HepG2 (cell line): ENCODE data around the gene FBP2. TPM values are rescaled to one million over a fixed set of nuclear protein-coding genes. Genes with fewer than 3 reads are reported as not detected.
"Not testable (repeated sequence)": the region's sequence is repeated elsewhere in the genome, so short reads cannot be mapped to it uniquely, and the experiment has no call there.

Source experiments
- ATAC-seq: fragments of 200-7000 bp; cut with Tn5 transposase; 3 replicates; pipeline ENCODE4 v1.9.1; 2020; ENCODE audit warnings: mild to moderate bottlenecking, moderate library complexity
- BruUV-seq: library from RNA; stranded (reverse); fragments of 400-500 nt; replicated peaks from 2 replicates; lab custom pipeline; 2021; lab: Mats Ljungman, UMichigan
- CTCF ChIA-PET: fragments of 300-600 bp; formaldehyde crosslinking; extraction: SDS; loops from one replicate; lab custom pipeline; 2021; ENCODE audit warnings: low total read pairs, inconsistent platforms, low intra/inter-chr PET ratio; lab: Yijun Ruan, JAX
- POLR2A ChIA-PET: fragments of 350-600 bp; sonication (Branson Sonifier 250); formaldehyde crosslinking; loops from one replicate; lab custom pipeline; 2020; ENCODE audit warnings: antibody characterized with exemption, inconsistent platforms; lab: Yijun Ruan, JAX
- DNase-seq: peaks from one replicate; pipeline ENCODE4 v3.0.0-alpha.2; 2015; ENCODE audit warnings: low spot score
- FAIRE-seq: peaks from 3 replicates; lab custom pipeline; 2011; peaks lifted over from hg19 to GRCh38; lab: Jason Lieb, UNC
- H2AFZ ChIP-seq: one replicate; pipeline ENCODE4 v1.6.1; 2011; ENCODE audit warnings: low read length, inconsistent platforms
- H3K27ac ChIP-seq: fragments of 300-600 bp; 3 replicates; pipeline ENCODE4 v1.8.0; 2011; ENCODE audit warnings: mixed run types, mild to moderate bottlenecking, mixed read lengths, low read length, inconsistent platforms; ENCODE audit not compliant: insufficient read depth; ENCODE audit errors: extremely low read length
- H3K27me3 ChIP-seq, 2 experiments: fragments of 200-600 bp in 1 of 2; 2 replicates in 1 of 2; 3 replicates in 1 of 2; pipeline versions ENCODE4 v1.6.0 to v1.8.0; 2011; ENCODE audit warnings: low read length in 2 of 2, mild to moderate bottlenecking in 2 of 2, moderate library complexity in 2 of 2, inconsistent platforms in 1 of 2; ENCODE audit not compliant: insufficient read depth in 2 of 2, control insufficient read depth in 1 of 2
- H3K36me3 ChIP-seq, 2 experiments: fragments of 200-600 bp in 1 of 2; replicated peaks in 1 of 2; 2 replicates in 1 of 2; 3 replicates in 1 of 2; pipeline versions ENCODE4 v1.5.1 to v1.8.0; 2011; ENCODE audit warnings: low read length in 2 of 2, inconsistent platforms in 1 of 2; ENCODE audit not compliant: insufficient read depth in 2 of 2, control insufficient read depth in 1 of 2
- H3K4me1 ChIP-seq: 2 replicates; pipeline ENCODE4 v1.5.1; 2012; ENCODE audit warnings: low read length, inconsistent platforms; ENCODE audit not compliant: insufficient read depth
- H3K4me2 ChIP-seq: 2 replicates; pipeline ENCODE4 v1.6.0; 2011; ENCODE audit warnings: low read depth, low read length, inconsistent platforms
- H3K4me3 ChIP-seq, 3 experiments: fragments of 200-600 bp in 1 of 3; sonication (generic), shearing (Covaris generic) in 1 of 3; replicated peaks in 1 of 3; 2 replicates each; pipeline ENCODE4 v1.5.1; 2011 to 2016; ENCODE audit warnings: low read length in 3 of 3, inconsistent platforms in 2 of 3, low read depth in 2 of 3, mild to moderate bottlenecking in 2 of 3, control low read depth in 1 of 3, mixed read lengths in 1 of 3; ENCODE audit not compliant: insufficient read depth in 1 of 3
- H3K79me2 ChIP-seq: one replicate; pipeline ENCODE4 v1.6.1; 2011; ENCODE audit warnings: low read length, inconsistent platforms; ENCODE audit not compliant: insufficient read depth
- H3K9ac ChIP-seq: 2 replicates; pipeline ENCODE4 v1.6.0; 2011; ENCODE audit warnings: mild to moderate bottlenecking, low read depth, low read length, inconsistent platforms; ENCODE audit not compliant: insufficient read depth
- H3K9me3 ChIP-seq: 2 replicates; pipeline ENCODE4 v1.5.1; 2012; ENCODE audit warnings: mild to moderate bottlenecking, low read length
- H4K20me1 ChIP-seq: 2 replicates; pipeline ENCODE4 v1.6.0; 2011; ENCODE audit warnings: inconsistent platforms, mild to moderate bottlenecking, low read length, moderate library complexity; ENCODE audit not compliant: insufficient read depth
- ATRX ChIP-seq: sonication (generic); formaldehyde crosslinking; IDR thresholded peaks from 2 replicates; pipeline ENCODE4 v1.4.0; 2020; ENCODE audit warnings: missing genetic modification reagents, borderline replicate concordance
- ESRRA ChIP-seq: sonication (generic); formaldehyde crosslinking; IDR thresholded peaks from 2 replicates; pipeline ENCODE4 v1.5.1; 2020; ENCODE audit warnings: mild to moderate bottlenecking, low read depth, missing genetic modification reagents
- FOXO4 ChIP-seq: sonication (generic); formaldehyde crosslinking; conservative IDR thresholded peaks from 2 replicates; pipeline ENCODE4 v1.8.1; 2023; ENCODE audit warnings: missing genetic modification reagents
- KAT2B ChIP-seq: fragments of 150-350 bp; IDR thresholded peaks from 2 replicates; pipeline ENCODE4 v1.6.1; 2014; ENCODE audit warnings: low read depth, low read length, borderline replicate concordance
- SAFB2 ChIP-seq: sonication (generic); formaldehyde crosslinking; IDR thresholded peaks from 2 replicates; pipeline ENCODE4 v1.5.1; 2020; ENCODE audit warnings: missing genetic modification reagents, low read depth, mild to moderate bottlenecking, borderline replicate concordance
- SALL2 ChIP-seq: sonication (generic); formaldehyde crosslinking; IDR thresholded peaks from 2 replicates; pipeline ENCODE4 v1.8.1; 2023; ENCODE audit warnings: mild to moderate bottlenecking, missing genetic modification reagents, inconsistent platforms
- ZFP36L2 ChIP-seq: sonication (generic); formaldehyde crosslinking; IDR thresholded peaks from 2 replicates; pipeline ENCODE4 v1.4.0; 2020; ENCODE audit warnings: missing genetic modification reagents
- ZFP90 ChIP-seq: sonication (generic); formaldehyde crosslinking; IDR thresholded peaks from 2 replicates; pipeline ENCODE4 v1.8.0; 2022; ENCODE audit warnings: missing genetic modification reagents, mild to moderate bottlenecking, inconsistent platforms, borderline replicate concordance
- ZNF329 ChIP-seq: sonication (generic); formaldehyde crosslinking; IDR thresholded peaks from 2 replicates; pipeline ENCODE4 v1.9.0; 2021; ENCODE audit warnings: low read depth, mild to moderate bottlenecking, missing genetic modification reagents
- ZNF549 ChIP-seq: sonication (generic); formaldehyde crosslinking; IDR thresholded peaks from 2 replicates; pipeline ENCODE4 v1.5.0; 2020; ENCODE audit warnings: missing genetic modification reagents
- ZNF562 ChIP-seq: sonication (generic); formaldehyde crosslinking; IDR thresholded peaks from 2 replicates; pipeline ENCODE4 v1.8.0; 2022; ENCODE audit warnings: missing genetic modification reagents, borderline replicate concordance
- WGBS: methylation state at CpG from one replicate; pipeline ENCODE4 v1.1.6; 2017; ENCODE audit warnings: low lambda C conversion rate; 5-methylcytosine and 5-hydroxymethylcytosine counted together
- in situ Hi-C: cut with HindIII; loops from 2 replicates; pipeline ENCODE4 v1.10.0; 2017; ENCODE audit warnings: low pct_unique_long_range_greater_than_20kb; ENCODE audit not compliant: extremely low pct_ligation_motif_present
- intact Hi-C: fragments of 100-400 bp; cut with micrococcal nuclease; formaldehyde crosslinking; loops from one replicate; pipeline ENCODE4 v1.10.0; 2022; ENCODE audit not compliant: unreplicated experiment
- polyA plus RNA-seq, 8 experiments: library from polyadenylated mRNA; depleted of rRNA in 3 of 8; stranded (reverse) in 7 of 8; unstranded in 1 of 8; fragments of >200 nt; fragmentation: Illumina TruSeq in 4 of 8; extraction: Trizol in 4 of 8; gene quantifications; 2 replicates each; pipeline versions ENCODE4 v1.2.1 to v1.2.3, GENCODE V29; 2011 to 2016; ENCODE audit warnings: low read depth in 4 of 8, missing spikeins in 1 of 8, mixed read lengths in 1 of 8; ENCODE audit not compliant: insufficient read depth in 1 of 8
- total RNA-seq, 5 experiments: library from RNA; depleted of rRNA; stranded (reverse); fragments of >200 nt; fragmentation: Illumina TruSeq; extraction: Trizol; gene quantifications; 2 replicates each; pipeline ENCODE4 v1.2.3, GENCODE V29; 2016; ENCODE audit warnings: low read depth in 1 of 5
- TF ChIP-seq, protein P1 (sequence below): sonication (generic); formaldehyde crosslinking; IDR thresholded peaks from 2 replicates; pipeline ENCODE4 v1.4.0; 2020; ENCODE audit warnings: missing genetic modification reagents, borderline replicate concordance

The FBP2 gene
- total and polyA plus RNA-seq, 2 of the 13 experiments (the other 11 are each of a cell fraction or from before 2014, with no cell fraction given), result not detected

DNA sequence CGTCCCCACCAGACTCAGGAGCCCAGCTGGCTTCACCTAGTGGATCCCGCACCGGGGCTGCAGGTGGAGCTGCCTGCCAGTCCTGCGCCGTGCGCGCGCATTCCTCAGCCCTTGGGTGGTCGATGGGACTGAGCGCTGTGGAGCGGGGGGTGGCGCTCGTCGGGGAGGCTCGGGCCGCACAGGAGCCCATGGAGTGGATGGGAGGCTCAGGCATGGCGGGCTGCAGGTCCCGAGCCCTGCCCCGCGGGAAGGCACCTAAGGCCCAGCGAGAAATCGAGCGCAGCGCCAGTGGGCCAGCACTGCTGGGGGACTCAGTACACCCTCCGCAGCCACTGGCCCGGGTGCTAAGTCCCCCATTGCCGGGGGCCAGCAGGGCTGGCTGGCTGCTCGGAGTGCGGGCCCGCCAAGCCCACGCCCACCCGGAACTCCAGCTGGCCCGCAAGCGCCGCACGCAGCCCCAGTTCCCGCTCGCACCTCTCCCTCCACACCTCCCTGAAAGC, 2.5 kb downstream of the FBP2 start:
- WGBS, result 97% methylated on average over 6 of the region's 38 CpGs
- FAIRE-seq, in situ Hi-C loops, ATAC-seq, H2AFZ ChIP-seq, POLR2A ChIA-PET, H3K79me2 ChIP-seq, H3K9me3 ChIP-seq, H3K36me3 ChIP-seq, H3K27ac ChIP-seq, H4K20me1 ChIP-seq, H3K4me2 ChIP-seq, intact Hi-C loops, H3K4me3 ChIP-seq, BruUV-seq, CTCF ChIA-PET, H3K9ac ChIP-seq, DNase-seq: not testable (repeated sequence)
- H3K4me1 ChIP-seq, result peaks cover 24% of the 10 kb centered on the region
- peaks cover 3 to 14% of the 10 kb centered on the region in 2 experiments; a peak in 3 of 5 replicates for H3K27me3 ChIP-seq

GRCh38 chr9:94588681-94589080, 4.9 kb downstream of the FBP2 start:
- ChIA-PET POLR2A (no interaction called here), CTCF (no interaction called here)
- no peak for FAIRE-seq
- Histone ChIP-seq H3K4me3 (no peak overlapping the region), H3K27ac (no peak overlapping the region), H3K9ac (no peak overlapping the region), H3K79me2 (no peaks in the 10 kb centered on the region), H3K4me1 (peaks cover 20% of the 10 kb centered on the region), H3K36me3 (no peaks in the 10 kb centered on the region), H4K20me1 (no peaks in the 10 kb centered on the region), H2AFZ (no peak overlapping the region), H3K4me2 (no peak overlapping the region), H3K9me3 (no peaks in the 10 kb centered on the region), H3K27me3 (peaks cover 3 to 21% of the 10 kb centered on the region in 2 experiments; a peak in 3 of 5 replicates)
- DNase-seq, result no peak
- in situ Hi-C loops, result no loop called here
- no TSS peak for BruUV-seq
- intact Hi-C loops, result no loop called here
- no peak for ATAC-seq
- 23% methylated on average over 3 of the region's 9 CpGs for WGBS
- TF ChIP-seq ZNF549 (no peak), SALL2 (CRISPR knock-in tag) (no peak), ZFP90 (CRISPR knock-in tag) (no peak), ATRX (CRISPR knock-in tag) (no peak), ZNF329 (CRISPR knock-in tag) (no peak), KAT2B (no peak), SAFB2 (CRISPR knock-in tag) (no peak), ZNF562 (CRISPR knock-in tag) (no peak), FOXO4 (CRISPR knock-in tag) (no peak), ESRRA (CRISPR knock-in tag) (no peak), ZFP36L2 (no peak)
- TF ChIP-seq, protein P1, sequence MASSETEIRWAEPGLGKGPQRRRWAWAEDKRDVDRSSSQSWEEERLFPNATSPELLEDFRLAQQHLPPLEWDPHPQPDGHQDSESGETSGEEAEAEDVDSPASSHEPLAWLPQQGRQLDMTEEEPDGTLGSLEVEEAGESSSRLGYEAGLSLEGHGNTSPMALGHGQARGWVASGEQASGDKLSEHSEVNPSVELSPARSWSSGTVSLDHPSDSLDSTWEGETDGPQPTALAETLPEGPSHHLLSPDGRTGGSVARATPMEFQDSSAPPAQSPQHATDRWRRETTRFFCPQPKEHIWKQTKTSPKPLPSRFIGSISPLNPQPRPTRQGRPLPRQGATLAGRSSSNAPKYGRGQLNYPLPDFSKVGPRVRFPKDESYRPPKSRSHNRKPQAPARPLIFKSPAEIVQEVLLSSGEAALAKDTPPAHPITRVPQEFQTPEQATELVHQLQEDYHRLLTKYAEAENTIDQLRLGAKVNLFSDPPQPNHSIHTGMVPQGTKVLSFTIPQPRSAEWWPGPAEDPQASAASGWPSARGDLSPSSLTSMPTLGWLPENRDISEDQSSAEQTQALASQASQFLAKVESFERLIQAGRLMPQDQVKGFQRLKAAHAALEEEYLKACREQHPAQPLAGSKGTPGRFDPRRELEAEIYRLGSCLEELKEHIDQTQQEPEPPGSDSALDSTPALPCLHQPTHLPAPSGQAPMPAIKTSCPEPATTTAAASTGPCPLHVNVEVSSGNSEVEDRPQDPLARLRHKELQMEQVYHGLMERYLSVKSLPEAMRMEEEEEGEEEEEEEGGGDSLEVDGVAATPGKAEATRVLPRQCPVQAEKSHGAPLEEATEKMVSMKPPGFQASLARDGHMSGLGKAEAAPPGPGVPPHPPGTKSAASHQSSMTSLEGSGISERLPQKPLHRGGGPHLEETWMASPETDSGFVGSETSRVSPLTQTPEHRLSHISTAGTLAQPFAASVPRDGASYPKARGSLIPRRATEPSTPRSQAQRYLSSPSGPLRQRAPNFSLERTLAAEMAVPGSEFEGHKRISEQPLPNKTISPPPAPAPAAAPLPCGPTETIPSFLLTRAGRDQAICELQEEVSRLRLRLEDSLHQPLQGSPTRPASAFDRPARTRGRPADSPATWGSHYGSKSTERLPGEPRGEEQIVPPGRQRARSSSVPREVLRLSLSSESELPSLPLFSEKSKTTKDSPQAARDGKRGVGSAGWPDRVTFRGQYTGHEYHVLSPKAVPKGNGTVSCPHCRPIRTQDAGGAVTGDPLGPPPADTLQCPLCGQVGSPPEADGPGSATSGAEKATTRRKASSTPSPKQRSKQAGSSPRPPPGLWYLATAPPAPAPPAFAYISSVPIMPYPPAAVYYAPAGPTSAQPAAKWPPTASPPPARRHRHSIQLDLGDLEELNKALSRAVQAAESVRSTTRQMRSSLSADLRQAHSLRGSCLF (CRISPR knock-in tag), result no peak
